22Rv1 (cell line): Measurements from ENCODE around the gene CAMP.

Experiments used
- H3K27ac ChIP-seq: fragments of 450-650 bp; 2 replicates; pipeline ENCODE4 v1.5.1; 2017
- ZFX ChIP-seq: fragments of 450-650 bp; IDR thresholded peaks from 2 replicates; pipeline ENCODE4 v1.6.1; 2017; ENCODE audit warnings: antibody characterized with exemption, borderline replicate concordance
- TF ChIP-seq, protein P1 (sequence below): fragments of 450-650 bp; IDR thresholded peaks from 2 replicates; pipeline ENCODE4 v1.5.1; 2017; ENCODE audit warnings: mild to moderate bottlenecking

The CAMP gene

DNA sequence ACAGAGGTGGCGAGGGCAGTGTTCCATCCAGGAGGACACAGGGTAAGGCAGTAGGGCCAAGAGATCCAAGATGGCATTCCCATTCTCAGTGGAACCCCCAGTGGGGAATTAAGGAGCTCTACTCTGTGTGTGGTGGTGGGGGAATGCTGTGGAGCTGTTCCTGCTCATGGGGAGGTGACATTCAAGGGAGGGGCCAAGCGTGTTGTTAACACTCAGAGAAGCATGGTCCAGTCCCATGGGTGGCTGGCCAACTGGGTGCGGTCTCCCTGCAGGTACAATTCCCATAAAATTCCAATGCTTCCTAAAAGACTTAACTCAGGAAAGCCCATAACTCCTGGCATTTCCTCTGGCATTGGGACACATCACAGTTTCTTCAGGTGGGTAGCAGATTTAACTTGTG lies 2.3 kb downstream of the CAMP start:
- no peak overlapping the region for H3K27ac ChIP-seq
- TF ChIP-seq, protein P1, sequence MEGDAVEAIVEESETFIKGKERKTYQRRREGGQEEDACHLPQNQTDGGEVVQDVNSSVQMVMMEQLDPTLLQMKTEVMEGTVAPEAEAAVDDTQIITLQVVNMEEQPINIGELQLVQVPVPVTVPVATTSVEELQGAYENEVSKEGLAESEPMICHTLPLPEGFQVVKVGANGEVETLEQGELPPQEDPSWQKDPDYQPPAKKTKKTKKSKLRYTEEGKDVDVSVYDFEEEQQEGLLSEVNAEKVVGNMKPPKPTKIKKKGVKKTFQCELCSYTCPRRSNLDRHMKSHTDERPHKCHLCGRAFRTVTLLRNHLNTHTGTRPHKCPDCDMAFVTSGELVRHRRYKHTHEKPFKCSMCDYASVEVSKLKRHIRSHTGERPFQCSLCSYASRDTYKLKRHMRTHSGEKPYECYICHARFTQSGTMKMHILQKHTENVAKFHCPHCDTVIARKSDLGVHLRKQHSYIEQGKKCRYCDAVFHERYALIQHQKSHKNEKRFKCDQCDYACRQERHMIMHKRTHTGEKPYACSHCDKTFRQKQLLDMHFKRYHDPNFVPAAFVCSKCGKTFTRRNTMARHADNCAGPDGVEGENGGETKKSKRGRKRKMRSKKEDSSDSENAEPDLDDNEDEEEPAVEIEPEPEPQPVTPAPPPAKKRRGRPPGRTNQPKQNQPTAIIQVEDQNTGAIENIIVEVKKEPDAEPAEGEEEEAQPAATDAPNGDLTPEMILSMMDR, result no peak
- TF ChIP-seq ZFX, result no peak

DNA sequence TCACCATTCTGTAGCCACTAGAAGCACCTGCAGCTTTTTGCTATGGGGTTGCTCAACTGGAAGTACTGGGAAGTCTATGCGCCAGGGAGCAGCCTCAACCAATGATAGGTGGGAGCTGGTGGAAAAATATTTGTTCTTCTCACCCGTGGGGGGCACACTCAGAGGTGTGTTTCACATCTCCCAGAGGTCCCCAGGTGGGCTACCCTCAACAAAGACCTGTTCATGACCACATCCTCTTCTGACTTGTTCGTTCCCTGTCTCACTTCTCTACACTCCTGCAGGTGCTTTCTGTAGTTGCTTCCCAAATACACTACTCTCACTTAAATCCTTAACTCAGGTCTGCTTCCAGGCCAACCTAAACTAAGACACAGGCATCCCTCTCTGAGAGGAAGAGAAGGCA lies 3.6 kb downstream of the CAMP start:
- no peak overlapping the region for H3K27ac ChIP-seq
- TF ChIP-seq ZFX, result no peak
- TF ChIP-seq, protein P1, result no peak

DNA sequence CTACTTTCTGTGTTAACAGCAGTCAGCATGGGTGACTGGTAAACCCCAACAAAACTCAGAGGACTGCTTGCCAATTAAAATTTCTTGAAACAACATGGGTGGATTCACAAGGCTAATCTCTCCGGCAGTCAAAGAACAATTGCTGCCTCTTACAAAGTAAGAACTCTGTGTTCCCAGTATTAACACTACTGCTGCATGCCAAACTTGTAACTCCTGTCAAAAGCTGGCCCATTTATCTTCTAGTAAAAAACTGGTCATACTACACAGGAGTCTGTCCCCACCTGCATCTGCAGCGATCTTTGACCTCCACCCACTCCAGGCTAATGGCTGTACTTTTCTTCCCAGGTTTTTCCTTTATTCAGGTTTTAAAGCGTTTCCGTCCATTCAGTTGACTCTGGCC lies 8.9 kb downstream of the CAMP start:
- H3K27ac ChIP-seq, result peak overlapping the region; percentile 67
- TF ChIP-seq, protein P1, result no peak
- no peak for TF ChIP-seq ZFX

DNA sequence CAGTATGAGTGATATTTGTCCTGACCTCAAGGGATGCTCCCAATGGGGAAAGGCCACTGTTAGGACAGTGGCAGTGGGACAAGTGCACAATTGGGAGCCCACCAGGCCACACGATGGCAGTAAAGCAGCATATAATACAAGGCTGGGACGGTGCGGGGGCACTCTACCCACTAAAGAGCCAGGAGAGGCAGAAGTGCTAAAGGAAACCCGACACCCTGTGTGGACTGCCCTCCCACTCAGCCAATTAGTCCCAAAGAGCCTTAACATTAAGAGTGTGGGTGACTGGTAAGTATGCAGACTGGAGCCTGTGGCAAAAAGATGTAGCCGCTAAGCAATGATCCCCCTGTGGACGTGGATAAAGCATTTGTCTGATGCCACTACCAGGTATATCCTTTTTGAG lies 9.4 kb downstream of the CAMP start:
- TF ChIP-seq ZFX, result no peak
- TF ChIP-seq, protein P1, result peak; percentile 90
- peak overlapping the region; percentile 67 for H3K27ac ChIP-seq

DNA sequence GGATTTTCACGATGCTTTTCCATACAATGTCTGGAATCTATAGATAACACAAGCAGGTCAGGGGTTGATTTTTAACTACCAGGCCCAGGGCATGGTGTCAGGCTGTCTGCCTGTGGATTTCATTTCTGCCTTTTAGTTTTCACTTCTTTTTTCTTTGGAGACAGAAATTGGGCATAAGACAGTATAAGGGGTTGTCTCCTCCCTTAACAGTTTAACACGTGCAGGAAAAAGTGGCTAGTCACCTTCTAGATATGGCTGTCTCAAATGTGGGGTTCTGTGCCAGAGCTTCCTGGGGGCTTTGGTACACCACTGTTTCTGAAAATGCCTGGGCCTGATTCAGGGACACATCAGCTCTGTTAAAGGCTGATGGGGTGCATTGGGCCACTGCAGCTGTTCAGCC lies 10.2 kb downstream of the CAMP start:
- TF ChIP-seq, protein P1, result no peak
- no peak for TF ChIP-seq ZFX
- H3K27ac ChIP-seq, result no peak overlapping the region

DNA sequence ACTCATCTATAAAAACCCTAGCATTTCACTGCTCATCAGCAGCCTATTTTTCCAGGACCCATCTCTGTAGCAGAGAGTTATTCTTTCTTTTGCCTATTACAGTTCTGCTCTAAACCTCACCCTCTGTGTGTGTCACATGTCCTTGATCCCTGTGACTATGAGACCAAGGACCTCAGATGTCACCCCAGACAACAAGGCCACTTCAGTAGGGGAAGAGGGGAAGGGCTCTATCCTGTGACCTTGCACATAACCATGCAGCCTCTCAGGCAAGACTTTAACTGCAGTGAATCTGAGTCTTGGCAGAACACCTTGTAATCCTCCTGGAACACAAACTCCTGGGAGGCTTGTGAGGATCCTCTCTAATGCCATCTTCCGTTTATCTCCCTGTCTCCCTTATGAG lies 13.2 kb downstream of the CAMP start:
- TF ChIP-seq ZFX, result no peak
- TF ChIP-seq, protein P1, result no peak
- no peak overlapping the region for H3K27ac ChIP-seq

DNA sequence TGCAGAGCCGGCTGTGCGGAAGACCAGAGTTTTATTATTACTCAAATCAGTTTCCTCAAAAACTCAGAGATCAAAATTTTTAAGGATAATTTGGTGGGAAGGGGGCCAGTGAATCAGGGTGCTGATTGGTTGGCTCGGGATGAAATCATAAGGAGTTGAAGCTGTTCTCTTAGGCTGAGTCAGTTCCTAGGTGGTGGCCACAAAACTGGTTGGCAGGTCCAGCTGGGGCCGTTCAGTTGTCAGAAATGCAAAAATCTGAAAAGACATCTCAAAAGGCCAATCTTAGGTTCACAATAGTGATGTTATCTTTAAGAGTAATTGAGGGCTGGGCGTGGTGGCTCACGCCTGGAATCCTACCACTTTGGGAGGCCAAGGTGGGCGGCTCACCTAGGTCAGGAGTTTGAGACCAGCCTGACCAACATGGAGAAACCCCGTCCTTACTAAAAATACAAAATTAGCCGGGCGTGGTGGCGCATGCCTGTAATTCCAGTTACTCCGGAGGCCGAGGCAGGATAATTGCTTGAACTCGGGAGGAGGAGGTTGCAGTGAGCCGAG lies 15.3 kb downstream of the CAMP start:
- TF ChIP-seq ZFX, result no peak
- TF ChIP-seq, protein P1, result no peak
- no peak overlapping the region for H3K27ac ChIP-seq
